Tibial nerve (tissue), 4 donors: ENCODE results near the gene PHF23.

Experiments used
- EP300 ChIP-seq, 2 donors: sonication (generic); formaldehyde crosslinking; IDR thresholded peaks; one replicate each; pipeline ENCODE4 v1.6.1; 2017; ENCODE audit warnings: antibody characterized with exemption in 2 of 2, mild to moderate bottlenecking in 1 of 2
- POLR2A ChIP-seq, 2 donors: fragments of 450-650 bp; IDR thresholded peaks; one replicate each; pipeline ENCODE4 v1.6.1; 2017; ENCODE audit warnings: antibody characterized with exemption in 2 of 2, mild to moderate bottlenecking in 2 of 2, moderate library complexity in 2 of 2
- TF ChIP-seq, protein P1 (sequence below), 5 experiments: fragments of 200-600 bp in 3 of 5; fragments of 450-650 bp in 2 of 5; sonication (generic) in 3 of 5; IDR thresholded peaks; one replicate each; pipeline ENCODE4 v1.5.1; 2016 to 2019; ENCODE audit warnings: antibody characterized with exemption in 5 of 5, mild to moderate bottlenecking in 3 of 5, moderate library complexity in 2 of 5

DNA sequence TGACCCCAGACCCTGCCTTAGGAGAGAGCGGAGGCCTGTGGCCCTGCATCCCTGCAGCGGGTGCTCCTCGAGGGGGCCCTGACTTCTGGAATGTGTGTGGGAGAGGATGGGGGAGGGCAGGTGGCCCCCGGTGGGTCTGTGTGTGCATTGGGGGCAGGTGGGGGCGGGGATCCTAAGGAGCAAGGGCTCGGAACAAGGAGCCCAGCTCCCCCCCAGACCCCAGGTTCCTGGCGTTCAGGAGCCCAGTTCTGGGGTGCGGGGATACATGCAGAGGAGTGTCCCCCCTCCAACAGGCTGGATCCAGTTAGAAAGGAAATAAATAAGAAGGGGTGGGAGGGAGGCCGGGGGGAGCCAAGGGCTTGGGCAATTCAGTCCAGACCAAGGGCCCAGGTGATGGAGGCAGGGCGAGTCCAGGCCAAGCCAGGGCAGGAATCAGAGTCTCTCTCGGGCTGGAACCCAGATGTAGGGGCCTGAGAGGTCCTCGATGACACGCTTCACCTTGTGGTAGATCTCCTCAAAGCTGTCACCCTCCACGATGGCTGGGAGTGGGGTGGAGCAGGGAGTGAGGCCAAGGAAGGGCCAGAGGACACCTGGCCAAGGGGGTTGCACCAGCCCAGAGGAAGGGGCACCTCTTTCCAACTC, 48.9 kb downstream of the PHF23 start:
- TF ChIP-seq, protein P1, sequence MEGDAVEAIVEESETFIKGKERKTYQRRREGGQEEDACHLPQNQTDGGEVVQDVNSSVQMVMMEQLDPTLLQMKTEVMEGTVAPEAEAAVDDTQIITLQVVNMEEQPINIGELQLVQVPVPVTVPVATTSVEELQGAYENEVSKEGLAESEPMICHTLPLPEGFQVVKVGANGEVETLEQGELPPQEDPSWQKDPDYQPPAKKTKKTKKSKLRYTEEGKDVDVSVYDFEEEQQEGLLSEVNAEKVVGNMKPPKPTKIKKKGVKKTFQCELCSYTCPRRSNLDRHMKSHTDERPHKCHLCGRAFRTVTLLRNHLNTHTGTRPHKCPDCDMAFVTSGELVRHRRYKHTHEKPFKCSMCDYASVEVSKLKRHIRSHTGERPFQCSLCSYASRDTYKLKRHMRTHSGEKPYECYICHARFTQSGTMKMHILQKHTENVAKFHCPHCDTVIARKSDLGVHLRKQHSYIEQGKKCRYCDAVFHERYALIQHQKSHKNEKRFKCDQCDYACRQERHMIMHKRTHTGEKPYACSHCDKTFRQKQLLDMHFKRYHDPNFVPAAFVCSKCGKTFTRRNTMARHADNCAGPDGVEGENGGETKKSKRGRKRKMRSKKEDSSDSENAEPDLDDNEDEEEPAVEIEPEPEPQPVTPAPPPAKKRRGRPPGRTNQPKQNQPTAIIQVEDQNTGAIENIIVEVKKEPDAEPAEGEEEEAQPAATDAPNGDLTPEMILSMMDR (IDR thresholded peaks at IDR 0.05) = no peak
- TF ChIP-seq EP300 (IDR thresholded peaks at IDR 0.05) = no peak
- TF ChIP-seq POLR2A (IDR thresholded peaks at IDR 0.05) = no peak
